Activated T-helper 2 cell treated with anti-CD3 and anti-CD28 coated beads, Interferon-gamma antibody, Interleukin-2, Interleukin-4, amounts not matched to agents 10 μg/mL and 5 μg/mL and 100 μg/mL, durations not matched to agents 14 hours and 24 hours and 36 hours (primary cell): ENCODE results near the gene SAMD4A. TPM values are rescaled to one million over a fixed set of nuclear protein-coding genes. Genes with fewer than 3 reads are reported as not detected.
A peak's percentile ranks its signal among the peaks of the same experiment; 100 is the strongest.

Experiments used
- DNase-seq: peaks from one replicate; pipeline ENCODE4 v3.0.0; 2021; ENCODE audit warnings: low spot score
- H3K27ac Mint-ChIP-seq: one replicate; pipeline ENCODE4 v1.8.0; 2021; ENCODE audit warnings: mixed read lengths
- H3K27me3 Mint-ChIP-seq: one replicate; pipeline ENCODE4 v1.8.0; 2021; ENCODE audit warnings: low read depth, mixed read lengths
- H3K36me3 Mint-ChIP-seq: one replicate; pipeline ENCODE4 v1.8.0; 2021; ENCODE audit warnings: low read depth, mixed read lengths
- H3K4me1 Mint-ChIP-seq: one replicate; pipeline ENCODE4 v1.8.0; 2021; ENCODE audit warnings: low read depth, mixed read lengths
- H3K4me3 Mint-ChIP-seq: one replicate; pipeline ENCODE4 v1.8.0; 2021; ENCODE audit warnings: low read depth, mild to moderate bottlenecking, moderate library complexity, mixed read lengths
- H3K9me3 Mint-ChIP-seq: one replicate; pipeline ENCODE4 v1.8.0; 2021; ENCODE audit warnings: mixed read lengths
- intact Hi-C: fragments of 100-400 bp; cut with micrococcal nuclease; formaldehyde crosslinking; loops from one replicate; pipeline ENCODE4 v1.15.1; 2023
- total RNA-seq: library from RNA; stranded (reverse); gene quantifications from 2 replicates; pipeline ENCODE4 v1.2.3, GENCODE V29; 2022

SAMD4A gene
- total RNA-seq, 1 donor from 2014 or later, result 4.3 TPM

DNA sequence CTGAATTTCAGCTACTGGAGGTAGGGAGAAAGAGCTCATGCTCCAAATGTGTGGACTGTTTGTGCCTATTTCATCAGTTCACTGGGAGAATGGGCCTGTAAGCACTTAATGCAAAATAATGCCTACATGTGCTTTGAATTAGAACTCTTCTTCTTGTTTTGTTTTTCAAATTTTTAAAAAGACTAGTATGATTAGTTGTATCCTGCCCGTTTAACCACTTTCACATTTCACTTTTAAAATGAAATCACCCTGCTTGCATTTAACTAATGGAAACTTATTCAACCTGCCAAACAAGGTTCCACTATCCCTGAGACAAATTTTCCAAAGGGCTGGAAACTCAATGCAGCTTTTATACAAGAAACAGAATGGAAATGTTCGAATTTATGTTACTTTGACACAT, 79.7 kb downstream of the SAMD4A start:
- peak overlapping the region; percentile 31 for H3K27ac Mint-ChIP-seq

DNA sequence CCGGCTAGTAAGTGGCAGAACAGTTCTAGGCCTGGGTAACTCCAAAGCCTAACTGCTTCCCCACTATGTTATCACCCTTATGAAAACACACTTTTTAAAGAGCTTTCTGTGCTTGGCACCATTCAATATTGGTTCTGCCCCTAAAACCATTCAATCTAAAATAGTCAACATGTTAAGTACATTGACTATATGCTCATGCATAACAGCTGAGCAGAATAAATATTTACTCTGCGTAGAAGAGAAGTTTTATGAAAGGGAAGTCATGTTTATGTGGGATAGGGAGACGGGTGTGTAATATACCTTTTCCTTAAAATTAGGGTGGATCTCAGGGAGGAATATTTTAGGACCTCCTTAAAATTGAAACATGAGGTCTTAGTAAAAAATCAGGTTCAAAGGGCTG, 80.5 kb downstream of the SAMD4A start:
- DNase-seq, result no peak
- Mint-ChIP-seq H3K9me3 (no peaks in the 10 kb centered on the region), H3K4me1 (peaks cover 20% of the 10 kb centered on the region), H3K27me3 (peaks cover 17% of the 10 kb centered on the region), H3K4me3 (no peak overlapping the region), H3K27ac (no peak overlapping the region), H3K36me3 (no peaks in the 10 kb centered on the region)
- intact Hi-C loops, result loop anchor here (2.0 kb wide), 3 partner anchors 21 to 125 kb away; no protein-coding TSS in a partner anchor

More for the DNA sequence above, 79.7 kb downstream of the SAMD4A start:
- Mint-ChIP-seq H3K9me3 (no peaks in the 10 kb centered on the region), H3K4me3 (no peak overlapping the region), H3K27me3 (peaks cover 10% of the 10 kb centered on the region), H3K4me1 (peaks cover 20% of the 10 kb centered on the region), H3K36me3 (no peaks in the 10 kb centered on the region)
- intact Hi-C loops, result loop anchor here (2.0 kb wide), 3 partner anchors 20 to 126 kb away; no protein-coding TSS in a partner anchor
- no peak for DNase-seq

DNA sequence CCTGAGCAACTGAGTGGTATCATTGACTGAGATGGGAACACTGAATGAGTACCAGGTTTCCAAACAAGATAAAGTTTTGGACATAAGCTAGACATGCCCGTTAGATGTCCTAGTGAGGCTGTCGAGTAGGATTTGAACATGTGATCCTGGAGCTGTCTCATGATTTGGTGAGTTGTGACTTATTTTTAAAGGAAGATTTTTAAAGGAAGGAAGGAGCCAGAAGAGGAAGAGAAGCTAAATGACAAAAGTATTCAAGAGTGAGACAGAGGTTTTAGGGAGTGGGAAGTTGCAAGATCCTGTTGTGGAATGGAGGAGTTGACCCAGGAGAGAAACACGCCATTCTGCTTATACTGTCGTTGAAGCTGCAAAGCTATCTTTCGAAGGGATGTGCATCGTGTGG, 82.1 kb downstream of the SAMD4A start:
- Mint-ChIP-seq H3K27me3 (peaks cover 21% of the 10 kb centered on the region), H3K4me3 (no peak overlapping the region), H3K36me3 (no peaks in the 10 kb centered on the region), H3K4me1 (peaks cover 17% of the 10 kb centered on the region), H3K27ac (no peak overlapping the region), H3K9me3 (no peaks in the 10 kb centered on the region)
- DNase-seq, result no peak
- intact Hi-C loops, result no loop called here

DNA sequence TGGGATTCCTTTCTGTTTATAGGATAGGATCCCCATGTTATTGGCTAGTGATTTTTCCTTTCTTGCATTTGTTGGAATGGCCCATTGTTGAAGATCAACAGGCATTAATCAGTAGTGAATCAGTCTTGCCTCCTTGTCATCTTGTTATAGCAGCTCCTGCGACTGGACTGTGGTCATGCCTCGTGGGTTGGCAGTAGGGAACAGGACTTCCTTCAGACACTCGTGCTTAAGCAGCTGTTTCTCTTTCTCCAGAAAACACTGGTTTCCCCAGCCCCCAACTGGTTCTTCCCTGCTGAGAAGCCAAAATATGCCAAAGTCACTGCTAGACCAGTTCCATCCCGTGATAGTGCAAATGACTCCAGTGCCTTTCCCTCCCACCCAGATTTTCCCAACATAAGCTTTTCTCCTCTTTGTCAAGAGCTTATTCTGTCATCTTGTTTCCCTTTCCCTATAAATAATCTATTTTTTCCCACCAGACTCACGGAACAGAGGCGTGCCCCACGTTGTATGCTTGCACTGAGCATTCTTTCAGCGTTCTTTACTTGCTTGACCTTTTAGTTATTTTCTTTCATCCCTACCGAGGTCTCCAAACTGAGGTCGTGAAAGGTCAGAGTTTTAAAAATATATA, 83.5 kb downstream of the SAMD4A start:
- Mint-ChIP-seq H3K9me3 (no peaks in the 10 kb centered on the region), H3K27me3 (peaks cover 23% of the 10 kb centered on the region), H3K4me1 (peaks cover 17% of the 10 kb centered on the region), H3K4me3 (no peak overlapping the region), H3K27ac (no peak overlapping the region), H3K36me3 (no peaks in the 10 kb centered on the region)
- intact Hi-C loops, result no loop called here
- DNase-seq, result no peak

DNA sequence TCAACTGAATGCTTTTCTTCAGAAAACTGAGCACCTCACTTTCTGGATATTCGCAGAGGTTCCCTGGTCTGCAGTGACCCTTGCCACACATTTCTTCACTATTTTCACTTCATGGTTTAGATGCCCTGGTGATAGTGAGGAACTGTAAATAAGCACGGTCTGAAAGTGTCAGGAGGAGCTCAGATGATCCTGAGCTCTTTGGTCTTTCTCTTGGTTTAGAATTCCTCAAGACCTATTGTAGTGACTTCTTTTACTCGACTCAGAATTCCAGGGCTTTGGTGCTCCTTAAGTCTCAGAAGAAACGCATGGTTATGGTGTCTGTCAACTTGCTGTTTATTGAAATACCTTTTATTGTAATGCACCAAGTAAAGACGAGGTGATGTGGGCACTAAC, 84.0 kb downstream of the SAMD4A start:
- no peak overlapping the region for H3K27ac Mint-ChIP-seq
- H3K4me1 Mint-ChIP-seq, result peaks cover 14% of the 10 kb centered on the region
- intact Hi-C loops, result no loop called here
- H3K36me3 Mint-ChIP-seq, result no peaks in the 10 kb centered on the region
- no peak for DNase-seq
- no peak overlapping the region for H3K4me3 Mint-ChIP-seq
- H3K27me3 Mint-ChIP-seq, result peaks cover 24% of the 10 kb centered on the region
- no peaks in the 10 kb centered on the region for H3K9me3 Mint-ChIP-seq

DNA sequence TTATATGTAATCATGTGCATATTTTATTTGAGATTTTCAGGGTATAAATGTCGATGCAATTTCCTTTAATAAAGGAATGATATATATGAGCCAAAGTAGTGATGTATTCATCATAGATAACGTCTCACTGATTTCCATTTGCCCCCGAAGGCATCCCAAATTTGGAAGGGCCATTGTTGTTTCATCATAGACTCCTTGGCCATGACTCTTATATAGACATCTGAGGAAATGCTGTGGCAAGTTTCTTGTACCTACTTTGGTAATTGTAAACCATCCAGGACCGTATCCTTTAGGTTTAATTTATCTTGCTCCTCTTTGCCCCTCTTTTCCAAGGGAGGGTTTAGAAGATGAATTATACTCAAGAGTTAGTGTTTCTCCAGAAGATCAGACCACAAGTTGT, 84.7 kb downstream of the SAMD4A start:
- Mint-ChIP-seq H3K36me3 (no peaks in the 10 kb centered on the region), H3K9me3 (no peaks in the 10 kb centered on the region), H3K27me3 (peaks cover 28% of the 10 kb centered on the region), H3K27ac (no peak overlapping the region), H3K4me1 (peaks cover 10% of the 10 kb centered on the region), H3K4me3 (no peak overlapping the region)
- intact Hi-C loops, result no loop called here
- no peak for DNase-seq

DNA sequence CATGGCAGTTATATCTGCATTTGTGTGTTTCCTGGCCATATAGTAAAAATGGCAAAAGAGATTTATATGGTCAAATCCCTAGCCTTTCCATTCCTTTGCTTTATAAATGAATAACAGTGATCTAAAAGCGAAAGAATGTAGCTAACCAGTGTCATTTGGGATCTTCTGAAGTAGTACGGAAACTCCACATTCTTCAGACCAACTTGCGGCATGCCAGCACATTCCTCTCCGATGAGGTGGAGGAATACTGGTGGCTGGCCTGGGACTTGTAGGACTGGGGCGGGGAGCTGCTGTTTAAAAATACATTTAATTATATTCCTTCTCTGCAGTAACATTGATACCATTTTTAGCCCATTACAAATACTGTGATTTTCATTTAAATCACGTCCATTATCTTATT, 85.3 kb downstream of the SAMD4A start:
- intact Hi-C loops, result no loop called here
- peaks cover 28% of the 10 kb centered on the region for H3K27me3 Mint-ChIP-seq
- DNase-seq, result no peak
- H3K36me3 Mint-ChIP-seq, result no peaks in the 10 kb centered on the region
- H3K27ac Mint-ChIP-seq, result no peak overlapping the region
- H3K4me1 Mint-ChIP-seq, result peaks cover 7% of the 10 kb centered on the region
- H3K4me3 Mint-ChIP-seq, result no peak overlapping the region
- H3K9me3 Mint-ChIP-seq, result no peaks in the 10 kb centered on the region

DNA sequence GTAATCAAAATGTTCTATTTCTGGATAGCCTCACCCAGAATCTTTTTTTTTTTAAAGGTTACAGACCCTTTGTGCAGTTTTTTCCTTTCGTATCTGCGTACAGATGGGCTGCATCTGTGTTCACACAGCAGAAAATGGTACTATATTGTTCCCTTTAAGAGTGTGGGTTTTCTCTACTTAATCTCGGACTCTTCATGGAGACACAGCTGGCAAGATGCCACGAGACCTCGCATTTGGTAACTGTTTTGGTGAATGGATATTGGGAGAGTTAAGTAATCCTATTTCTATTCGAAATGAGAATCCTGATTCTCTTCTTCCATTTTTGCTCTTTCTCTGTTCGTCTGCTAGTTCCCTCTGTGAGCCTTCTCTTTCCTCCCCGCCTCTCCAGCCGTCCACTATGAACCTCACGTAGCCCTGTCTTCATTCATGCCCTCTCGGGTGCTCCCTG, 85.7 kb downstream of the SAMD4A start:
- DNase-seq, result no peak
- H3K4me3 Mint-ChIP-seq, result no peak overlapping the region
- no peaks in the 10 kb centered on the region for H3K36me3 Mint-ChIP-seq
- peaks cover 28% of the 10 kb centered on the region for H3K27me3 Mint-ChIP-seq
- no peaks in the 10 kb centered on the region for H3K9me3 Mint-ChIP-seq
- H3K27ac Mint-ChIP-seq, result no peak overlapping the region
- peaks cover 7% of the 10 kb centered on the region for H3K4me1 Mint-ChIP-seq
- intact Hi-C loops, result no loop called here

DNA sequence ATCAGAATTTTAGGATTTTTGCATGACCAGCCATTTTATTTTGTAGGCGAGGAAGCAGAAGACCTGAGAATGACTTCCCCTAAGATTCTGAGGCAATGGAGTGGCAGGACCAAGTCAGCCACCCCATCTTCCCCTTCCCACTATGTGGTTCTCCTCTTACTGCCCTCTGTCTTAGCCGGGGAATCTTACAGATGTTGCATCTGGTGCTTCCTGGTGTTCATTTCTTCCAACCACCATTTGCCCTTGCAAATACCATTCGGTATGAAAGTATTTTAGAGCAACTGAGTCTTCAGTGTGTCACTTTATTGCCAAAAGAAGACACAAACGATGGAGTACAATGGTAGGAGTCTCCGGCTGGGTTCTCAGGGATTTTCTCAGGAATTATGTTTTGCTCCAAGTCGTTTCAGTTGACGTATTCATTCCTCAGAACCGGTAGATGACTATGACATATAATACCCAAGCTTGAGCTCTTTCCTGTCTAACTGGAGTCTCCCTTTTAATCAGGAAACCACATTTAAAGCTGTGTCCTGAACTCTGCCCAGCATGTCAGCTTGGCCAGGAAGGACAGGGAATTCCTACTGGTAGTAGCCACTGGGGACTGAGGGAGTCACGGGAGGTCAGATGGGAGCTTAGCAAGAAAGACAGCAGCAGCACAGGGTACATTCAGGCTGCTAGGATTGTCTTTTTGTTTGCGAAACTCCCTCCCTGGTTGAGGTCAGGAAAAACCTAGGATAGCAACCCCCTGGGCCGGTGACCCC, 87.0 kb downstream of the SAMD4A start:
- intact Hi-C loops, result no loop called here

DNA sequence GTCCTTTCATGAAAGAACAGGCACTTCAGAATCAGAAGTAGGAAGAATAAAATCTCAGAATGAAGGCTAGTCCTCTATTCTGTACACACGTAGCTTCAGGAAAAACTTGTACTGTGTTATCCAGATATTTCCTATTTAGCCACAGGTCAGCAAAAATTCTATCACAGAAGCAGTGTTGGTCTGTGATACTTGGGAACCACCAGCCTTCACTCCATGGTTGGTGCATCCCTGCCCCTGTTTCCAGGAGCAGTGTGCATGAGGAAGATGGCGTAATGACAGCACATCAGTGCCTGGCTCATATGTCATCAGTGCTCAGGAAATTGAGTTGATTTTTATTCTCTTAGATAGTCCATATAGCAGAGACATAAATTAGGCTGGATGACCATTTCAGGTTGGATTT, 87.7 kb downstream of the SAMD4A start:
- peaks cover 7% of the 10 kb centered on the region for H3K4me1 Mint-ChIP-seq
- no peak overlapping the region for H3K27ac Mint-ChIP-seq
- intact Hi-C loops, result no loop called here
- peaks cover 37% of the 10 kb centered on the region for H3K27me3 Mint-ChIP-seq
- DNase-seq, result no peak
- no peaks in the 10 kb centered on the region for H3K36me3 Mint-ChIP-seq
- H3K4me3 Mint-ChIP-seq, result no peak overlapping the region
- no peaks in the 10 kb centered on the region for H3K9me3 Mint-ChIP-seq

More for the DNA sequence above, 87.0 kb downstream of the SAMD4A start:
- Mint-ChIP-seq H3K36me3 (no peaks in the 10 kb centered on the region), H3K27me3 (peaks cover 33% of the 10 kb centered on the region), H3K27ac (no peak overlapping the region), H3K9me3 (no peaks in the 10 kb centered on the region), H3K4me3 (no peak overlapping the region), H3K4me1 (peaks cover 7% of the 10 kb centered on the region)
- DNase-seq, result no peak

DNA sequence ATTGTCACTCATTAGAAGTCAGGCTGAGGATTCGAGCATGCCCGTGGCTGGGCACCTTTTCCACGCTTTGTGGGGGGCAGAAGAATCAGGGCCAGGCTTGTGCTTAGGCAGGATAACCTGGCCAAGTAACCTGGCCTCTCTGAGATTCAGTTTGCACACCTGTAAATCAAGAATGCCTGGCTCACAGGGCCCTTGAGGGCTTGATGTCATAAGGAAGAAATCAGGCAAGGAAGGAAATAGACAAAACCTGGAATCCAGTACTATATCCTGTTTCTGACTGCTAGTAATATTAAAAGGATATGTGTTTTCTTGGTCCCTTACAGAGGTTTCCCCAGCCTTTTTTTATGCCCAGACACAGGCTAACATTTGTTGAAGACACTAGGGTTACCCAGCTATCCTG, 91.9 kb downstream of the SAMD4A start:
- peaks cover 39% of the 10 kb centered on the region for H3K27me3 Mint-ChIP-seq
- DNase-seq, result no peak
- intact Hi-C loops, result no loop called here
- no peaks in the 10 kb centered on the region for H3K4me1 Mint-ChIP-seq
- no peaks in the 10 kb centered on the region for H3K9me3 Mint-ChIP-seq
- H3K36me3 Mint-ChIP-seq, result no peaks in the 10 kb centered on the region
- H3K27ac Mint-ChIP-seq, result no peak overlapping the region
- no peak overlapping the region for H3K4me3 Mint-ChIP-seq

DNA sequence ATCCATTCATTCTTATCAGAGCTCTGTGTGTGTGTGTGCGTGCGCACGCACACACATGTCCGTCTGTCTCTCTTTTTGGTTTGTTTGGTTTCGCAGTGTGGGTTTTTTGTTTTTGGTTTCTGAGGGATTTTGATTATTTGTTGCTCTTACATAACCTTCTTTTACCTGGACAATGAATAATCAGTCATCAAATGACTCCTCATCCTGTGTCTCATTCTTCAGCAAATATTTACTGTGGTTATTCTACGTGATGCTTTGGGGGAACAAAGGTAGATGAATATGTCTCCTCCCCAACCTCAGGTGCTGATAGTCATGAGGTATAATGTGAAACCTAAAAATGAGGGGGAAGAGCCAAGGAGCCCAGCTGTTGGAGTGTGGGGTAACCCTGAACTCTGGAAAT, 92.4 kb downstream of the SAMD4A start:
- Mint-ChIP-seq H3K36me3 (no peaks in the 10 kb centered on the region), H3K4me3 (no peak overlapping the region), H3K4me1 (peaks cover 2% of the 10 kb centered on the region), H3K27ac (no peak overlapping the region), H3K27me3 (peaks cover 39% of the 10 kb centered on the region), H3K9me3 (no peaks in the 10 kb centered on the region)
- no peak for DNase-seq
- intact Hi-C loops, result no loop called here

DNA sequence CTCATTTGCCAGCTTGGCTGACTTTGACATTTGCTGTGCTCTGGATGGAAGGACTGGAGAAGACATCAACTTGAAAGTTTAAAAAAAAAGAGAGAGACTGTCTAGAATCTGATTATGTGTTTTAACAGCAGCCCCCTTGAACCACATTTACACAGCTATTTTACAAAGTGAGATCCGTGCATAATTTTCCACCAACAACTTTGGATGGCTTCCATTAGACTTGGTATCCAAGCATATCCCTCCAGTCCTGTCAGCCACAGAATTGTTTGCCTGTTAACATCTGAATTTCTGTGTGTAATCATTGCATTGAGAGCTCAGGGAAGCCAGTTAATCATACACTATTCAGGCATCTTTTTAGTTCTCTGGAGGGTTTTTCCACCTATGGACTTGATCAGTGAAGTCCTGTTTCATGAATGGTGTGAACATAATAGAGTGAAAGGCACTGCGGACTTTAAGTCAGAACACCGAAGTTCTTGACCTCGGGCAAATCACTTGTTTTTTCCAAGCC, 93.7 kb downstream of the SAMD4A start:
- no peaks in the 10 kb centered on the region for H3K36me3 Mint-ChIP-seq
- intact Hi-C loops, result no loop called here
- H3K4me1 Mint-ChIP-seq, result peaks cover 7% of the 10 kb centered on the region
- no peak for DNase-seq
- peaks cover 45% of the 10 kb centered on the region for H3K27me3 Mint-ChIP-seq
- H3K27ac Mint-ChIP-seq, result no peak overlapping the region
- no peaks in the 10 kb centered on the region for H3K9me3 Mint-ChIP-seq
- H3K4me3 Mint-ChIP-seq, result no peak overlapping the region
